ENCODE data around the gene ARHGAP28.

DNA sequence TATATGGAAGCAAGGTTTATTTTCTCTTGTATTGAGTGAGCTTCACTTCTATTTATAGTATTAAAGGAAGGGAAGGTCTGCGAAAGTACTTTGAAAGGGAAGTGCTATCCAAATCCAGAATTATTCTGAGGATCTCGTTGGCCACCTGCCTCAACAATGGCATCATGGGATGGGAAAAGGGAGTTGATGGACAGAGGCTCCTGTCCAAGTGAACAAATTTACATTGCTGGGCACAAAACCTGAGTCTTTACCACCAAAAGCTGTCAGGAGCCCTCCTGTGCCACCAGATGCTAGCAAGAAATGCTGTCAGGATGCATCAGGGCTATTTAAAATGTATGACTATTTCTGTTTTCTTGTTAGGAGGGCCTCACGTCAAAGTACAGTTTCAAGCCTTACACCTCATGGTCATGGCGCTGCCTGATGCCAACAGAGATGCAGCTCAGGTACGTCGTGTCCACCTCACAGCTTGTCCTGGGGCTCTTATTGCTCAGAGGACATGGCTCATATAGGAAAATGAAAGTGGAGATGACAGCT lies 157.3 kb downstream of the ARHGAP28 start:
- TF ChIP-seq POLR2A (IDR thresholded peaks at IDR 0.05; ENCODE audit: low read depth) (no peak), POLR2AphosphoS5 (IDR thresholded peaks at IDR 0.05) (no peak), EP300 (IDR thresholded peaks at IDR 0.05) (no peak)
- TF ChIP-seq, protein P1, sequence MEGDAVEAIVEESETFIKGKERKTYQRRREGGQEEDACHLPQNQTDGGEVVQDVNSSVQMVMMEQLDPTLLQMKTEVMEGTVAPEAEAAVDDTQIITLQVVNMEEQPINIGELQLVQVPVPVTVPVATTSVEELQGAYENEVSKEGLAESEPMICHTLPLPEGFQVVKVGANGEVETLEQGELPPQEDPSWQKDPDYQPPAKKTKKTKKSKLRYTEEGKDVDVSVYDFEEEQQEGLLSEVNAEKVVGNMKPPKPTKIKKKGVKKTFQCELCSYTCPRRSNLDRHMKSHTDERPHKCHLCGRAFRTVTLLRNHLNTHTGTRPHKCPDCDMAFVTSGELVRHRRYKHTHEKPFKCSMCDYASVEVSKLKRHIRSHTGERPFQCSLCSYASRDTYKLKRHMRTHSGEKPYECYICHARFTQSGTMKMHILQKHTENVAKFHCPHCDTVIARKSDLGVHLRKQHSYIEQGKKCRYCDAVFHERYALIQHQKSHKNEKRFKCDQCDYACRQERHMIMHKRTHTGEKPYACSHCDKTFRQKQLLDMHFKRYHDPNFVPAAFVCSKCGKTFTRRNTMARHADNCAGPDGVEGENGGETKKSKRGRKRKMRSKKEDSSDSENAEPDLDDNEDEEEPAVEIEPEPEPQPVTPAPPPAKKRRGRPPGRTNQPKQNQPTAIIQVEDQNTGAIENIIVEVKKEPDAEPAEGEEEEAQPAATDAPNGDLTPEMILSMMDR (IDR thresholded peaks at IDR 0.05) = no peak
